HG03066 (cell line): ENCODE measurements around the gene PRAMEF11.

Source experiments
- ATAC-seq: cut with Tn5 transposase; IDR thresholded peaks from one replicate; pipeline ENCODE4 v1.9.1; 2021; ENCODE audit warnings: low read depth; ENCODE audit not compliant: unreplicated experiment

Gene PRAMEF11

GRCh38 chr1:12774801-12775345 is 56.3 kb downstream of the PRAMEF11 start:
- ATAC-seq, result no peak
